A549 treated with AZD2906 at 1 μM for 4 hours (cell line): ENCODE data around the gene RNF128. TPM values are rescaled to one million over a fixed set of nuclear protein-coding genes. Genes with fewer than 3 reads are reported as not detected.

Experiments used
- total RNA-seq: library from RNA; stranded (reverse); fragments of 200-300 nt; extraction: Qiagen RNA extraction; gene quantifications from 5 replicates; pipeline ENCODE4 v1.2.3, GENCODE V29; 2022

Gene RNF128, protein sequence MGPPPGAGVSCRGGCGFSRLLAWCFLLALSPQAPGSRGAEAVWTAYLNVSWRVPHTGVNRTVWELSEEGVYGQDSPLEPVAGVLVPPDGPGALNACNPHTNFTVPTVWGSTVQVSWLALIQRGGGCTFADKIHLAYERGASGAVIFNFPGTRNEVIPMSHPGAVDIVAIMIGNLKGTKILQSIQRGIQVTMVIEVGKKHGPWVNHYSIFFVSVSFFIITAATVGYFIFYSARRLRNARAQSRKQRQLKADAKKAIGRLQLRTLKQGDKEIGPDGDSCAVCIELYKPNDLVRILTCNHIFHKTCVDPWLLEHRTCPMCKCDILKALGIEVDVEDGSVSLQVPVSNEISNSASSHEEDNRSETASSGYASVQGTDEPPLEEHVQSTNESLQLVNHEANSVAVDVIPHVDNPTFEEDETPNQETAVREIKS
- 0.03 to 0.08 TPM (median 0.06 TPM) in 5 replicates for total RNA-seq

DNA sequence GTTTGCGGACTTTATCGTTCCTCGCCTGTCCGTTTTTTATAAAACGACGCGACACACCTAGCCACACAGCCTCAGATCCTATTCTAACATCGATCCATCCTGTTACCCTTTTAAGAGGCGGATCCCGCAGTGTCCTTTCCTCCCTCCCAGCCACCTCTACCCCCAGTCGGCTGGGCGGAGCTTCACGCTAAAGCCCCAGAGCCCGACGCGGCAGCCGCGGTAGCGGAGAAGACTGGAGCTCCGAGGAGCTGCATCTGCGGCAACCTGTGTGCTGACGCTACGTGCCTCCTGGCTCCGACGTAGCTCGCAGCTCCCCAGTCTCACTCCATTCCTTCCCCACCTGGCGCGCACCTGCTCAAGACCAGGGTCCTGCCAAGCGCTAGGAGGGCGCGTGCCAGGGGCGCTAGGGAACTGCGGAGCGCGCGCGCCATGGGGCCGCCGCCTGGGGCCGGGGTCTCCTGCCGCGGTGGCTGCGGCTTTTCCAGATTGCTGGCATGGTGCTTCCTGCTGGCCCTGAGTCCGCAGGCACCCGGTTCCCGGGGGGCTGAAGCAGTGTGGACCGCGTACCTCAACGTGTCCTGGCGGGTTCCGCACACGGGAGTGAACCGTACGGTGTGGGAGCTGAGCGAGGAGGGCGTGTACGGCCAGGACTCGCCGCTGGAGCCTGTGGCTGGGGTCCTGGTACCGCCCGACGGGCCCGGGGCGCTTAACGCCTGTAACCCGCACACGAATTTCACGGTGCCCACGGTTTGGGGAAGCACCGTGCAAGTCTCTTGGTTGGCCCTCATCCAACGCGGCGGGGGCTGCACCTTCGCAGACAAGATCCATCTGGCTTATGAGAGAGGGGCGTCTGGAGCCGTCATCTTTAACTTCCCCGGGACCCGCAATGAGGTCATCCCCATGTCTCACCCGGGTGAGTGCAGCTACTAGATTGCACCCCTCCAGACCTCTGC lies at the start of gene RNF128:
TSS of gene RNF128 (plus strand) at position 217 of the 953 bp plus-strand sequence. CDS start at position 430, 213 bp downstream.

DNA sequence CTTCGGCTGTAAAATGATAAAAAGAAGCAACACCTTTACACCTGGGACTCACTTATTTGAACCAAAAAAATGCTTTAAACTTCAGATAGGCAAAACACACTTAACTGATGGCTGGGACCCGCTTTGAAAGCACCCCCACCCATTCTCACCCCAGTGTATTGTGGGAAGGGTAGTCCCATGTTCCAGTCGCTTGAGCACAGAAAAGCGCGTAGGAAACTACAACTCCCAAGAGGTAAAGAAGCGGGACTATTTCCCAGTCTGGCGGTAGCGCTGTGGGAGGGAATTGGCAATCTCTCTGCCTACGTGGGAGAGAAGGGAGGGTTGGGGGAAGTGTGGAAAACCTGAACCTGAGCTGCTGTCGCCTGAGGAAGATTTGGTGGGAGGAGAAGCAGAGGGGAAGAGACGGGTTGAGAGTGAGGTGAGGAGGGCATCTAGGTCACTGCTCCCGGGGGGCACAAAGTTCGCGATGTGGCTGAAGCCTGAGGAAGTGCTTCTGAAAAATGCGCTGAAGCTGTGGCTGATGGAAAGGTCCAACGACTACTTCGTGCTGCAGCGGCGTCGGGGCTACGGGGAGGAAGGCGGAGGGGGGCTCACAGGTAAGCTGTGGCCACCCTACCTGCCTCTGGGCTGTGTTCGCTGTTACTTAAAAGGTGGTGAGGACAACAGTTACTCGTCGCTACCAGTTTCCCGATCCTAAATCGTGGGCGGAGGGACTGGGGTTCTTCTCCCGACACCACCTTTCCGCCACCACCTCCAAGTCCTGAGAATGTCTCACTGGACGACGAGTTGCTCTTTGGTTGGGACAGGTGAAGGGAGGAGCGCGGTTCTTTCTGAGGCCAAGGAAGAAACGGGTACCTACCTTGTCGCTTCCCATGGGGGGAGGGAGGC lies 76.1 kb downstream of the RNF128 start, which contains the start of gene TBC1D8B:
TSS of gene TBC1D8B (plus strand) at position 286 of the 888 bp plus-strand sequence. CDS start at position 467, 181 bp downstream.

Other genes starting within 250 kb of the RNF128 start
- 0.03 to 0.10 TPM (median 0.06 TPM) in 5 replicates for gene RADX, start 114.7 kb upstream of the RNF128 start, total RNA-seq
- 0.94 to 1.3 TPM (median 1.2 TPM) in 5 replicates for gene TBC1D8B, start 76.0 kb downstream of the RNF128 start, total RNA-seq
- 0.11 TPM in 1 of 5 replicates, not detected in the others for gene RIPPLY1, start 176.6 kb downstream of the RNF128 start, total RNA-seq
- 5.7 to 7.4 TPM (median 6.6 TPM) in 5 replicates for gene CLDN2, start 193.7 kb downstream of the RNF128 start, total RNA-seq